ENCODE measurements around the gene NINL. TPM values are rescaled to one million over a fixed set of nuclear protein-coding genes. Genes with fewer than 3 reads are reported as not detected.

The NINL gene
- total RNA-seq, 4 donors from 2014 or later, result 2.5 to 11.6 (median 4.7) TPM

DNA sequence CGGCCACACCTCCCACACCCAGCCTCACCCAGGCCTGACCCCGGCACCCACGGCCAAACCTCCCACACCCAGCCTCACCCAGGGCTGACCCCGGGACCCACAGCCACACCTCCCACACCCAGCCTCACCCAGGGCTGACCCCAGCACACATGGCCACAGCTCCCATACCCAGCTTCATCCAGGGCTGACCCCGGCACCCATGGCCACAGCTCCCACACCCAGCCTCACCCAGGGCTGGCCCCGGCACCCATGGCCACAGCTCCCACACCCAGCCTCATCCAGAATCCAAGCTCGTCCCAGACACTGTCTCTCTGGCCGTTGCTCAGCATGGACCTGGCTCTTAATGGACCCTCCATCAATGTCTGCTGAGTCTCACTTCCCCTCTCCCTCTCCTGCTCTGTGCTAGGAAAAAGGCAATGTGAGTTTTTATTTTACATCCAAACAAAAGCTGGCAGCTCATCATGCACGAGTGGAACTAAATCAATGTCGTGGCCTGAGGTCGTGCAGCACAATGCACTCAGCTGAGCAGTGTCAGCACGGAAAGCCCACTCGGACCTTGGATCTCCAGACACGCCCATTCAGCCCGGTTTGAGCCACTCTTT lies 36.1 kb downstream of the NINL start:
- H3K4me3 ChIP-seq, result no peak overlapping the region
- DNase-seq, result no peak
- H3K4me1 ChIP-seq, result peaks cover 7 to 95% (median 9%) of the 10 kb centered on the region in 3 donors
- WGBS, 2 donors, result 46 to 52% methylated on average over 11 of the region's 15 CpGs
- no peaks in the 10 kb centered on the region for H3K36me3 ChIP-seq
- no peaks in the 10 kb centered on the region for H3K27me3 ChIP-seq
- TF ChIP-seq POLR2A (IDR thresholded peaks at IDR 0.05), result no peak
- TF ChIP-seq, protein P1, sequence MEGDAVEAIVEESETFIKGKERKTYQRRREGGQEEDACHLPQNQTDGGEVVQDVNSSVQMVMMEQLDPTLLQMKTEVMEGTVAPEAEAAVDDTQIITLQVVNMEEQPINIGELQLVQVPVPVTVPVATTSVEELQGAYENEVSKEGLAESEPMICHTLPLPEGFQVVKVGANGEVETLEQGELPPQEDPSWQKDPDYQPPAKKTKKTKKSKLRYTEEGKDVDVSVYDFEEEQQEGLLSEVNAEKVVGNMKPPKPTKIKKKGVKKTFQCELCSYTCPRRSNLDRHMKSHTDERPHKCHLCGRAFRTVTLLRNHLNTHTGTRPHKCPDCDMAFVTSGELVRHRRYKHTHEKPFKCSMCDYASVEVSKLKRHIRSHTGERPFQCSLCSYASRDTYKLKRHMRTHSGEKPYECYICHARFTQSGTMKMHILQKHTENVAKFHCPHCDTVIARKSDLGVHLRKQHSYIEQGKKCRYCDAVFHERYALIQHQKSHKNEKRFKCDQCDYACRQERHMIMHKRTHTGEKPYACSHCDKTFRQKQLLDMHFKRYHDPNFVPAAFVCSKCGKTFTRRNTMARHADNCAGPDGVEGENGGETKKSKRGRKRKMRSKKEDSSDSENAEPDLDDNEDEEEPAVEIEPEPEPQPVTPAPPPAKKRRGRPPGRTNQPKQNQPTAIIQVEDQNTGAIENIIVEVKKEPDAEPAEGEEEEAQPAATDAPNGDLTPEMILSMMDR (IDR thresholded peaks at IDR 0.05), result no peak
- peak overlapping the region; percentile 20 to 74 (median 64) for H3K27ac ChIP-seq
- no peaks in the 10 kb centered on the region for H3K9me3 ChIP-seq
- intact Hi-C loops (cut with DNase I), result no loop called here

DNA sequence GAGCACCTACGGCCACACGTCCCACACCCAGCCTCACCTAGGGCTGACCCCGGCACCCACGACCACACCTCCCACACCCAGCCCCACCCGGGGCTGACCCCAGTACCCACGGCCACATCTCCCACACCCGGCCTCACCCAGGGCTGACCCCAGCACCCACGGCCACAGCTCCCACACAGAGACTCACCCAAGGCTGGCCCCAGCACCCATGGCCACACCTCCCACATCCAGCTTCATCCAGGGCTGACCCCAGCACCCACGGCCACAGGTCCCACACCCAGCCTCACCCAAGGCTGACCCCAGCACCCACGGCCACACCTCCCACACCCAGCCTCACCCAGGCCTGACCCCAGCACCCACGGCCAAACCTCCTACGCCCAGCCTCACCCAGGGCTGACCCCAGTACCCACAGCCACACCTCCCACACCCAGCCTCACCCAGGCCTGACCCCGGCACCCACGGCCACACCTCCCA lies 36.7 kb downstream of the NINL start:
- WGBS, 2 donors, result 74 to 81% methylated on average over 7 to 9 of the region's 14 CpGs
- Histone ChIP-seq H3K27me3 (no peaks in the 10 kb centered on the region), H3K27ac (peak overlapping the region; percentile 6 to 74 (median 64)), H3K4me1 (peaks cover 7 to 90% (median 9%) of the 10 kb centered on the region in 3 donors), H3K9me3 (no peaks in the 10 kb centered on the region), H3K36me3 (no peaks in the 10 kb centered on the region), H3K4me3 (no peak overlapping the region)
- intact Hi-C loops (cut with DNase I), result no loop called here
- no peak for DNase-seq
- TF ChIP-seq POLR2A (IDR thresholded peaks at IDR 0.05), result no peak
- TF ChIP-seq, protein P1 (IDR thresholded peaks at IDR 0.05), result no peak

DNA sequence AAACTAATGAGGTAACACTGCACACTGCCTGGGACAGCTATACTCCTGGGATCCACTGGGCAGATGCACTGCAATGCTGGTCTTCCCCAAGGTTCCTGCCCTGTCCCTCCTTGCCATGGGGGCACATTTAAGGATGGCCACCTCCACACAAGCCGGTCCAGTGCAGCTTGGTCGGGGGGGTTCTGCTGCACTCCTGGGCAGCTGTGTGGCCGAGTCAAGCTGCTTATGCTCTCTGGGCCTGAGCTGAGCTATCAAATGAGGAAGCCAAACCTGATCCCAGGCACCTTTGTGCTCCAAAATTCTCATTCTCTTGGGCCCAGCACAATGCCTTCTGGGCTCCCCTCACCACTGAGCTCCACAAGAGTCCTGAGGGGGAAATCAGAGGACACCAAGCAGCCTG lies 37.3 kb downstream of the NINL start:
- WGBS, 2 donors, result 0% methylated on average over 1 of the region's 3 CpGs
- Histone ChIP-seq H3K27me3 (no peaks in the 10 kb centered on the region), H3K27ac (peak overlapping the region in 3 of 4 donors; percentile 60 to 74 (median 67)), H3K4me3 (no peak overlapping the region), H3K9me3 (no peaks in the 10 kb centered on the region), H3K4me1 (peaks cover 9 to 88% (median 10%) of the 10 kb centered on the region in 3 donors), H3K36me3 (no peaks in the 10 kb centered on the region)
- no peak for DNase-seq
- intact Hi-C loops (cut with DNase I), result no loop called here
- TF ChIP-seq, protein P1 (IDR thresholded peaks at IDR 0.05), result no peak
- no peak for TF ChIP-seq POLR2A (IDR thresholded peaks at IDR 0.05)

DNA sequence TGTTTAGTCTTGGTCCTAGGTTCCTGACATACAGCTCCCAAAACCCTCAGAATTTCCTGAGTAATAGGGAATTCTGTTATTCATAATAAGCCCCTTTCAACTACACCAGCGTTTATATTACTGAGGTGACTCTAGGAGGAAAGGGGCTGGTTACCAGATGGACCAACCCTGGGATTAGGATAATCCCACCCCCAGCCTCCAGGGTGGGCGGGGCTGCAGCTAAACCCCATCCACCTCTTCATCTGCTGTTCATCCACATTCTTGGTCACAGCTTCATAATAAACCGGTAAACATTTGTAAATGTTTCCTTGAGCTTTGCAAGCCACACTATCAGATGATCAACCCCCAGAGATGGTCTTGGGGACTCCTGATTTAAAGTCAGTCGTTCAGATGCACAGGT lies 38.3 kb downstream of the NINL start:
- Histone ChIP-seq H3K4me1 (peaks cover 9 to 86% (median 11%) of the 10 kb centered on the region in 3 donors), H3K27me3 (no peaks in the 10 kb centered on the region), H3K36me3 (no peaks in the 10 kb centered on the region), H3K9me3 (no peaks in the 10 kb centered on the region), H3K4me3 (no peak overlapping the region), H3K27ac (peak overlapping the region in 2 of 4 donors; percentile 60 to 74)
- TF ChIP-seq, protein P1 (IDR thresholded peaks at IDR 0.05), result no peak
- no peak for TF ChIP-seq POLR2A (IDR thresholded peaks at IDR 0.05)
- 46 to 60% methylated on average over 4 of the region's 4 CpGs for WGBS, 2 donors
- DNase-seq, result no peak
- intact Hi-C loops (cut with DNase I), result no loop called here

DNA sequence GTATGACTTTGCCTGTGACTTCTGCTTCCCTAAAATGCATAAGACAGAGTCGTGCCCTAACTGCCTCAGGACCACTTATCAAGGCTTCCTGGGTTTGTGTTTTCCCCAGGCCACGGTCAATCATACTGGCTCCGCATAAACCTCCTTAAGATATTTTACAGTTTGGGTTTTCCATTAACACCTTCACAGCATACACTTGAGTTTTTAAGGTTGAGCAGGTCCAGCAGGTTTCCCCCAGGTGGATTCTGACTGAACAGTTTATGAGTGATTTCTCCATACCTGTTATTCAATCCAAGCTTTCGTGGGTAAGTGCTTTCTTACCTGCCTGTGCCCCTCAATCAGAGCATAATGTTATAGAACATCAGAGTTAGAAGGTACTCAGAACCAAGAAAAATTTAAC lies 39.3 kb downstream of the NINL start:
- Histone ChIP-seq H3K4me1 (peaks cover 9 to 86% (median 14%) of the 10 kb centered on the region in 3 donors), H3K4me3 (no peak overlapping the region), H3K9me3 (no peaks in the 10 kb centered on the region), H3K27ac (peak overlapping the region in 2 of 4 donors; percentile 33 to 74), H3K36me3 (no peaks in the 10 kb centered on the region), H3K27me3 (no peaks in the 10 kb centered on the region)
- no peak for TF ChIP-seq POLR2A (IDR thresholded peaks at IDR 0.05)
- TF ChIP-seq, protein P1 (IDR thresholded peaks at IDR 0.05), result no peak
- intact Hi-C loops (cut with DNase I), result no loop called here
- DNase-seq, result no peak
- WGBS, 2 donors, result 79% methylated on average over 4 of the region's 4 CpGs
